Erythroblast (primary cell): Measurements from ENCODE around the gene PTPRN2.
"Not testable (repeated sequence)": the region's sequence is repeated elsewhere in the genome, so short reads cannot be mapped to it uniquely, and the experiment has no call there.

Source experiments
- DNase-seq, 2 experiments: peaks; one replicate each; lab custom pipeline; 2025; lab: John Stamatoyannopoulos, UW
- GATA1 ChIP-seq: IDR thresholded peaks from 2 replicates; pipeline ENCODE4 v1.6.1; 2011; ENCODE audit warnings: low read depth, mild to moderate bottlenecking, control low read depth, low read length, moderate library complexity
- POLR2A ChIP-seq: IDR thresholded peaks from 2 replicates; pipeline ENCODE4 v1.6.1; 2011; ENCODE audit warnings: mild to moderate bottlenecking, low read length

Gene PTPRN2

DNA sequence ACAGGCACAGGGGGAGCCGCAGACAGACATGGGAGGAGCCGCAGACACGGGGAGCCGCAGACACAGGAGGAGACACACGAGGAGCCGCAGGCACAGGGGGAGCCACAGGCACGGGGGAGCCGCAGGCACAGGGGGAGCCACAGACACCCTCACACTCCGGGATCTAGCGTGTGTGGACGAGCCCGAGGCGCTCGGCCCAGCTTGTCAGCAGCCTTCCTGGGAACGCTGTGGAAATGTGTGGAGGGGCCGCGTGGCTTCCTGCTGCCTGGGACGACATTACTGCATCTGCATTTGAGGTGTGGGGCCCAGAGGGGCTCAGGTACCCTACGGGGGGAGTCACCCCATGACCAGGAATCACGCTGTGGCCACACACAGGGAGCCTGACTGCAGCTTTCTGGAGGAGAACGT lies 313.2 kb downstream of the PTPRN2 start:
- no peak for DNase-seq
- no peak for TF ChIP-seq POLR2A
- no peak for TF ChIP-seq GATA1

DNA sequence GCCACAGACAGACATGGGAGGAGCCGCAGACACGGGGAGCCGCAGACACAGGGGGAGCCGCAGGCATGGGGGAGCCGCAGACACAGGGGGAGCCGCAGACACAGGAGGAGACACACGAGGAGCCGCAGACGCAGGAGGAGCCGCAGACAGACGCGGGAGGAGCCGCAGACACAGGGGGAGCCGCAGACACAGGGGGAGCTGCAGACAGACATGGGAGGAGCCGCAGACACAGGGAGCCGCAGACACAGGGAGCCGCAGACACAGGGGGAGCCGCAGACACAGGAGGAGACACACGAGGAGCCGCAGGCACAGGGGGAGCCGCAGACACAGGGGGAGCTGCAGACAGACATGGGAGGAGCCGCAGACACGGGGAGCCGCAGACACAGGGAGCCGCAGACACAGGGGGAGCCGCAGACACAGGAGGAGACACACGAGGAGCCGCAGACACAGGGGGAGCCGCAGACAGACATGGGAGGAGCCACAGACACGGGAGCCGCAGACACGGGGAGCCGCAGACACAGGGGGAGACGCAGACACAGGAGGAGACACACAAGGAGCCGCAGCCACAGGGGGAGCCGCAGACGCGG lies 313.8 kb downstream of the PTPRN2 start:
- DNase-seq = not testable (repeated sequence)

DNA sequence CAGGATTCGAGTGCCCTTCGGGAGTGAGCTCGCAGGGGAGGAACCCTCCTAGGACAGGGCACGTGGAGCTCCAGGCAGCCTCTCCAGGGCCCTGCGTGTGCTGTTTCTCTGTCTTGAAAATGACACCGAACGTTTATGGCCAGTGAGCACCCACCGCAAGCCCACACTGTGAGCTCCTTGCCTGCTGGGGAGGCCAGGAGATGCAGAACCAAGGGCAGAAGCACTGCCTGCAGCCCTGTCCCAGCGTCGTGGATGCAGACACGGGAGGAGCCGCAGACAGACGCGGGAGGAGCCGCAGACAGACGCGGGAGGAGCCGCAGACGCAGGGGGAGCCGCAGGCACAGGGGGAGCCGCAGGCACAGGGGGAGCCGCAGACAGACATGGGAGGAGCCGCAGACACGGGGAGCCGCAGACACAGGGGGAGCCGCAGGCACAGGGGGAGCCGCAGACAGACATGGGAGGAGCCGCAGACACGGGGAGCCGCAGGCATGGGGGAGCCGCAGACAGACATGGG lies 314.4 kb downstream of the PTPRN2 start:
- DNase-seq = no peak
- TF ChIP-seq POLR2A (no peak), GATA1 (no peak)

DNA sequence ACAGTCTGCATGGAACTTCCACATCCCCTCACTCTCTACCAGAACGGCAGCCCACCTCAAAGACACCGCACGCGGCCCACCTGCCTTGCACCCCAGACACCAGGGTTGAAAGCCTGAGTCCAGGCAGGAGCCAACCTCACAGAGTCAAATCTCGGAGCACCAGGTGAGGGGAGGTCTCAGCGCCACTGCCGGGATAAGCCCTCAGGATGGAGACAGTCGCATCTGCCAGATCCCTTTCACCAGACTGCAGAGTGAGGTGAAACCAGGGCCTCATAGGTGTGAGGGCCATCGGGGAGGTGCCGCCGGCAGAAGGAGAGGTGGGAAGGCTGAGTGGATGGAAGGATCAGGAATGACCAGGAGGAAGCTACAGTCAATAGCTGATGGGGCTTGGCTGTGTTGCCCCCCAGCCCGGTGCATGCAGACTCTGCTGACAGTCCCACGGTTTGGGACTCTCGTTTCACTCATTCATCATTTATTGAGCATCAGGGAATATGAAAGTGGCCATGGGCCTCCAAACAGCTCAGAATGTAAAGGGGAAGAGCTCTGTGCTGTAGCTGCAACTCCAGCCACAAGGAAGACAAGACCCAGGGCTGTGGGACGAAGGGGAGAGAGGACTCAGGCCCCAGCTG lies 315.0 kb downstream of the PTPRN2 start:
- DNase-seq = no peak
- TF ChIP-seq GATA1 = no peak
- no peak for TF ChIP-seq POLR2A

DNA sequence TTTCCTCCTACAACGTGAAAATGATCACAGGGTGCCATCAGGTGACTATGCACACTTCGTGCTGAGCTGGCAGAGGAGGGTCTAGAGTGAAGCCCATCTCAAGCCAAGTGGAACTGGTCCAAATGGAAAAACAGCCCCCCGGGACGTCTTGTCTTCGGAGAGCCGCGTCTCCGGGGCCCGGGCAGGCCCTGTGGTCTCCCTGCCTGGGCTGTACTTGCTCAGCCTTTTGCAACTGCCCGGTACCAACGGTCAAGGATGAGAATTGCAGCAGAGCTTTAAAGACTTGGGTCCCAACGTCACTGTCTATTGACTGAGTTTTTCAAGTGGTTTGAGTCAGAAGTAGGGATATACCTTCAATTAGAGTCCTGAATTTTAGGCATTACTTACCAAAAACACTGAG lies 315.5 kb downstream of the PTPRN2 start:
- DNase-seq = no peak

DNA sequence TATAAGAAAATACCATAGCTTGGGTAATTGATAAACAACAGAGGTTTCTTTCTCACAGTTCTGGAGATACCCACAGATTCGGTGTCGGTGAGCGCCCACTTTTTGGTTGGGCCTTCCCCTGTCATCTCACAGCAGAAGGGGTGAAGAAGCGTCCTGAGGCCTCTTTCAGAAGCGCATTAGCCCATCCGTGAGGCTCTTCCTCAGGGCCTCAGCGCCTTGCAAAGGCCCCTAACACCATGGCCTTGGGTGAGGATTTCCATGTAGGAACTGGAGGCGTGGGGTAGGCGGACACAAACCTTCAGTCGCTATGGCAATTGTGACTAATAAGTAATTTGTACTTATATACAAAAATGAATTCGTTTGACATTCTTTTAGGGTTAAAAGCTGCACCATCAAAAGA lies 316.0 kb downstream of the PTPRN2 start:
- TF ChIP-seq GATA1 = no peak
- no peak for TF ChIP-seq POLR2A
- DNase-seq = no peak

More for the DNA sequence above, 315.5 kb downstream of the PTPRN2 start:
- TF ChIP-seq GATA1 (no peak), POLR2A (no peak)

DNA sequence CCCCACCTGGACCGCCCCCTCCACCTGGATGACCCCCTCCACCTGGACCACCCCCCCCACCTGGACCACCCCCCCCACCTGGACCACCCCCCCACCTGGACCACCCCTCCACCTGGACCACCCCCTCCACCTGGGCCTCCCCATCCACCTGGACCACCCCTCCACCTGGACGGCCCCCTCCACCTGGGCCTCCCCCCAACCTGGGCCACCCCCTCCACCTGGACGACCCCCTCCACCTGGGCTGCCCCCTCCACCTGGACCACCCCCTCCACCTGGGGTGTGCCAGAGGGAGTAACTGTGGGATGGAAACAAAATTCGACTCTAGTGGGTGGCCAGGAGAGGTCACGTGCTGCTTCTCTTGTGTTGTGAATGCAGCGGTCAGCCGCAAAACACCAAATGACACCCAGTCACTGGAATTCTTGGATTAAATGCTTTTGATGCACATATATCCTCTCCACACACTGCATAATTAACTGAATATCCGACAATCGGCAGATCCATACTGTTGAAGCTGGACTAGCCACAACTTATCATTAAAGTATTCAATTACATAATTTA lies 316.7 kb downstream of the PTPRN2 start:
- no peak for DNase-seq
- TF ChIP-seq POLR2A (no peak), GATA1 (no peak)

DNA sequence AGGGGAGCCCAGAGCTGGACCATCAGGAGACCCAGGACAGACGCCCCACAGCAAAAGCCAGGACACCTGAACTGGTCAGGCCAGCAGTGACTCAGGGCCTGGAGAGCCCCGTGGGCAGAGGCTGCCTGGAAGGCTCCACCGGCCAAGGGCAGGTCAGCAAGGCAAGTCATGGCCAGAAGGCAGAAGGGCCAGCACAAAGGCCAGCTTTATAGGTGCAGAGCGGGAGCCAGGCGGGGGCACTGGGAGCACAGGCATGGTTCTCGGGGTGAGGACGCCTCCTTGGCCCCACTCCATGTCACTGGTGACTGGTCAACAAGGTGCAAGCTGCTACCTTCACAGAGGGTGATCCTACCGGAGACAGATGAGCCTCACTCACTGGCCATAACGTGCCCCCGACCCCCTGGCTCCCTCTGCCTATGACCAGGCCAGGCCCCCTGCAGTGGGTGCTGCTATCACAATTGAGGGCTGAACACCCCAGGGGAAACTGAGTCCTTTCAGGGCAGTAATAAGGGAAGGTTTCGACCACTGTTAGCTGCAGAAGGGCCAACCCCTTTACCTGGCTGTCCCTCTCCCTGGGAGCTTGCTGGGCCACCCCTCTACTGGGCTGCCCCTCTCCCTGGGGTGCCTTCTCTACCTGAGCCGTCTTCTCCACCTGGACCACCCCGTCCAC lies 317.4 kb downstream of the PTPRN2 start:
- TF ChIP-seq GATA1 = no peak
- TF ChIP-seq POLR2A = no peak
- no peak for DNase-seq

DNA sequence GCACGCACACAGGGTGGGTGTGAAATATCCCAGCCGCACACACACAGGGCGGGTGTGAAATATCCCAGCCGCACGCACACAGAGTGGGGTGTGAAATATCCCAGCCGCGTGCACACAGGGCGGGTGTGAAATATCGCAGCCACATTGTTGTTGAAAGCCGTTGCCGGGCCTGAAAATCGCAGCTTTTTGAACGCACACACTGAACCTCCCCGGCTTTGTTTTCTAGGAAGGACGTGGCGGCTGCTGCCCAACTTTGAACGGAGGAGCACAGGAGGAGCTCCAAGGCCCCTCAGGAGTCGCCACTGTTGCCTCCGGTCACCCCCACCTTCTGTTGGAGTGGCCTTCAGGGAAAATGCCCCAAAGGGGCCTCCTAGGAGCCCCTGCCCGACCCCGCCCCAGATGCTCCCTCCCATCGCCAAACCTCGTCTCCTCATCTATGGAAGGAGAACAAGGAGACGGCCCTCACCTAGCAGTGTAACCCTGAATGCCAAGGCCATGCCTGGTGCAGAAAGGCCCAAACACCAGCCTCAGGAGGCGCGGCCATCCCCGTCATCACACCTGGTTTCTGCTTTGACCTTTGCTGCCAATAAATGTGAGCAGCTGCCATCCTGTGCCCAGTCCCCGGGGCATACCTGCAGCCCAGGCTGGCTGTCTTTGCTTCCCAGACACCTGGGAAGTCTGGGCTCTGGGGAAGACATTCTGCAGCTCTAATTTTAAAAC lies 318.6 kb downstream of the PTPRN2 start:
- TF ChIP-seq GATA1 (no peak), POLR2A (no peak)
- no peak for DNase-seq

DNA sequence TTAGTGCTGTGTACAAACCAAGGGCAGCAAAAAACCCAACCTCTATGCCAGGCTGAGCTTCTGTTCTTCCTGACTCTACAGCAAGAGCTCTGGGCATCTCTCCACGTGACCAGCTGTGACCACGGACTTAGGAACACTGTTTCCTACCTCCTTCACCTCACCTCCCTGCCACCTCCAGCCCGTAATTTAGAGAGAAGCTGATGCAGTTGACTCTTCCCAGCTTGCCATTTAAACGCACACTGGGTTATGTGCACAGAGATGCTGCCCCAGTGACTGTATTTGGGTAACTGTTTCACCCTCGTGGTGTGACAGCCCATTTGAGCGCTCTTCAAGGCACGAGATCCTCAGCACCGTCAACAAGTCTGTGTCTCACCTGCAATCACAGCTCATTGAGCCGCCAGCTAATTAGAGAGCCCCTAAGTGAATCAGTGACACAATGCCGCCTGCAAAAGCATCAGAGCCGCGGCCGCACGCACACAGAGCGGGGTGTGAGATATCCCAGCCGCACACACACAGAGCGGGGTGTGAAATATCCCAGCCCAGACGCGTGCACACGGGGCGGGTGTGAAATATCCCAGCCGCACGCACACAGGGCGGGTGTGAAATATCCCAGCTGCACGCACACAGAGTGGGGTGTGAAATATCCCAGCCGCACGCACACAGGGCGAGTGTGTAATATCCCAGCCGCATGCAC lies 319.7 kb downstream of the PTPRN2 start:
- TF ChIP-seq GATA1 (no peak), POLR2A (no peak)
- no peak for DNase-seq

DNA sequence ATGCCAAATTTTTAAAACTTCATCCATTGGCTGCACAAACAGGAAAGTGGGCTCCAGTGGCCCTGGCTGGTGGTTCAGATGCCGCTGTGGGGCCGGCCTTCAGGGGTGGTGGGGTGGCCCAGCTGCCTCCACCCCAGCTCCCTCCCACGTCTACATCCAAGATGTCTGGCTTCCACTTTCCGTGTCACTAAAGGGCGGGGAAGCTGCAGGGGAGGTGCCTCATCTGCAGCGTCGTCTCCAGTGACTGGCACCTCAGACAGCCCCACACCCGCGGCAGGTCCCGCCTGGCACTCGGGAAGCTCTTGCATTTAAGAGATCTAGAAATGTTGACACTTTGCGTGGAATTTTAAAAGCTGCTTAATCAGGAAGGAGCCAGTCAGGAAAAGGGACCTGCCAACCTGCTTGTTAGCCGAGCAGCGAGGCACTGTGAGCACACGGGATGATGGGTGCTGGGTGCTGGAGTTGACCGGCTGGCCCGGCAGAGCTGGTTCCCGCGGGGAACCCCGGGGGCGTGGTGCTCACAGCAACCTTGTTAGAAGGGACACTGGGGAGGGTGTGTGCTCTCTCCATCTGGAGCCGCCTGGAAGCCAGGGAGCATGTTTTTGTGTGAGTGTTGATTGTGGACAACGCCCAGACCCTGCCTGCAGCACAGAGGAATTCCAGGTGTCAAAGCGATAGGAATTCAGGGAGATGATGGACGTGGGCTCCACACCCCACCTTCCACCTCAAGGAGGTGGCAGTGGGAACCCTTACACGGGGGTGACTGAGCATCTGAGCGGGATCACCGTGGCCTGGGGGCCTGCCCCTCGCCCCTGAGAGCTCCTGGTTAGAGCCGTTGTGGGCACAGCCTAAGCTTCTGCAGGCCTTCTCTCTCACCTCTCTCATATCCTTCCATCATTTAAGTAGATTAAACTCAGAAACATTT lies 320.5 kb downstream of the PTPRN2 start:
- TF ChIP-seq POLR2A = no peak
- no peak for TF ChIP-seq GATA1
- DNase-seq = no peak

DNA sequence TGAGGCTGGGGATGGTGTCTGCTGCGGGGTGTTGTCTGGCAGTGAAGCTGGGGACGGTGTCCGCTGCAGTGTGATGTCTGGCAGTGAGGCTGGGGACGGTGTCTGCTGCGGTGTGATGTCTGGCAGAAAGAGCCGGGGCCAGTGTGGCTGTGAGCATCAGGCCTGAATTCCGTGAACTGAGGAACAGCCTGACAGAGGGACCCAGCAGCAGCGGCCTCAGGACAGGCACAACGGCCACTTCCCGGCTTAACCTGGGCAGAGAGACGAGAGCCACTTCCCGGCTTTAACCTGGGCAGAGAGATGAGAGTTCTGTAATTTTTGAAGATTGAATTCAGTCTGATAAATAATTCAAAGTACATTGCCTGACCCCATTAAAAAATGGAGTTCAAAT lies 321.2 kb downstream of the PTPRN2 start:
- TF ChIP-seq GATA1 (no peak), POLR2A (no peak)
- DNase-seq = no peak

DNA sequence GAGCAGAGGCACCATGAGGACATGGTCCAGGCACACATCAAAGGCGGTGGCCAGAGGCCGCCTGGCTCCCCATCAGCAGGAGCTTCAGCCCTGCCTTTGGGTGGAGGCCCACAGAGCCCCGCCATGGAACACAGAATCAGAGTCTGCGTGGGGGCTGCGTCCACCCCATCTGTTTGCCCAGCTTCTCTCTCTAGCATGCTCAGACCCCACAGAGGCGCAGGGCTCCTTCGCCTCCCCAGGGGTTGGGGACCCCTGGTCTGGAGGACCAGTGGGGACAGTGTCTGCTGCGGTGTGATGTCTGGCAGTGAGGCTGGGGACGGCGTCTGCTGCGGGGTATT lies 321.9 kb downstream of the PTPRN2 start:
- no peak for DNase-seq
- TF ChIP-seq GATA1 (no peak), POLR2A (no peak)
